Loucy (cell line): ENCODE results near the gene IFNLR1.

ENCODE experiments used
- H2AFZ ChIP-seq: fragments of 200-600 bp; sonication (generic); 2 replicates; pipeline ENCODE4 v1.6.0; 2016; ENCODE audit warnings: antibody characterized with exemption, mild to moderate bottlenecking, low read length, moderate library complexity
- H3F3A ChIP-seq: fragments of 200-600 bp; 2 replicates; pipeline ENCODE4 v1.6.0; 2016; ENCODE audit warnings: antibody characterized with exemption, low read depth, mild to moderate bottlenecking
- H3K27me3 ChIP-seq: fragments of 200-600 bp; sonication (generic); 2 replicates; pipeline ENCODE4 v1.6.1; 2014; ENCODE audit warnings: low read length, mild to moderate bottlenecking; ENCODE audit not compliant: insufficient read depth, poor library complexity, severe bottlenecking
- H3K36me3 ChIP-seq: fragments of 200-600 bp; sonication (generic); 2 replicates; pipeline ENCODE4 v1.6.1; 2016; ENCODE audit warnings: low read length; ENCODE audit not compliant: insufficient read depth
- H3K4me1 ChIP-seq: fragments of 200-600 bp; sonication (generic); 2 replicates; pipeline ENCODE4 v1.5.1; 2014; ENCODE audit warnings: low read length, mild to moderate bottlenecking; ENCODE audit not compliant: insufficient read depth, poor library complexity, severe bottlenecking
- H3K4me2 ChIP-seq: fragments of 200-600 bp; sonication (generic); 2 replicates; pipeline ENCODE4 v1.6.0; 2014; ENCODE audit warnings: antibody characterized with exemption, low read length, low read depth, mild to moderate bottlenecking; ENCODE audit not compliant: poor library complexity, severe bottlenecking
- H3K4me3 ChIP-seq: fragments of 200-600 bp; sonication (generic); 2 replicates; pipeline ENCODE4 v1.5.1; 2014; ENCODE audit warnings: low read length, mild to moderate bottlenecking, mixed read lengths; ENCODE audit not compliant: poor library complexity, severe bottlenecking
- H3K79me2 ChIP-seq: fragments of 200-600 bp; sonication (generic); 2 replicates; pipeline ENCODE4 v1.6.1; 2014; ENCODE audit warnings: low read length; ENCODE audit not compliant: insufficient read depth
- H3K9ac ChIP-seq: fragments of 200-600 bp; sonication (generic); 2 replicates; pipeline ENCODE4 v1.6.0; 2014; ENCODE audit warnings: mild to moderate bottlenecking, low read depth, low read length, moderate library complexity; ENCODE audit not compliant: poor library complexity, severe bottlenecking
- H3K9me2 ChIP-seq: fragments of 200-600 bp; sonication (generic); replicated peaks from 2 replicates; pipeline ENCODE4 v1.6.1; 2016; ENCODE audit warnings: low read depth, low read length, mixed read lengths
- H3K9me3 ChIP-seq: fragments of 200-600 bp; sonication (generic); 2 replicates; pipeline ENCODE4 v1.6.1; 2014; ENCODE audit warnings: mild to moderate bottlenecking, antibody characterized with exemption, low read length, low read depth; ENCODE audit not compliant: insufficient read depth
- H4K20me1 ChIP-seq: fragments of 200-600 bp; sonication (generic); 2 replicates; pipeline ENCODE4 v1.6.0; 2014; ENCODE audit warnings: antibody characterized with exemption, low read length, mild to moderate bottlenecking; ENCODE audit not compliant: insufficient read depth, poor library complexity, severe bottlenecking
- EZH2phosphoT487 ChIP-seq: fragments of 200-600 bp; IDR thresholded peaks from 2 replicates; pipeline ENCODE4 v1.6.1; 2018; ENCODE audit warnings: antibody characterized with exemption, mild to moderate bottlenecking, moderate library complexity, borderline replicate concordance
- TF ChIP-seq, protein P1 (sequence below): fragments of 200-600 bp; sonication (generic); conservative IDR thresholded peaks from 2 replicates; pipeline ENCODE4 v1.5.1; 2014; ENCODE audit warnings: mild to moderate bottlenecking, antibody characterized with exemption, low read length

The IFNLR1 gene

DNA sequence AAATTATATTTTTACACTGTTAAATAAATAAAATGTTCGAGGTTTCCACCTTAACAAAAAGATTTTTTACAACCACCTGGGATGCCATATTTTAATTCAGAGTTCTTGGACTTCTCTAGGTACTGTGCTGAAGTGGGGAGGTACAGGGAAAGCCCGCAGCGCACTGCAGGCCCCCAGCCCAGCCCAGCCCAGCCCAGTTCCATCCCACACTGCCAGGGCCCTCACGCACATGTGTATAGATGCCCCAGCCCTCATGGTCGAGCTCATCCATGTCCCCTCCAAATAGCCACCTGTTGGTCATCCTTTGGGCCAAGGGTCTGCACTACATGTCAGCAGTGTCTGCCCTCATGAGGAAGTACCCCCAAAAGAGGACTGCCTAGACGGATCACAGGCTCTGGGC is 63.5 kb downstream of the IFNLR1 start:
- no peaks in the 10 kb centered on the region for H4K20me1 ChIP-seq
- H3F3A ChIP-seq = no peaks in the 10 kb centered on the region
- H3K36me3 ChIP-seq = no peaks in the 10 kb centered on the region
- no peaks in the 10 kb centered on the region for H3K9me3 ChIP-seq
- no peak overlapping the region for H3K4me3 ChIP-seq
- no peak for TF ChIP-seq EZH2phosphoT487
- TF ChIP-seq, protein P1, sequence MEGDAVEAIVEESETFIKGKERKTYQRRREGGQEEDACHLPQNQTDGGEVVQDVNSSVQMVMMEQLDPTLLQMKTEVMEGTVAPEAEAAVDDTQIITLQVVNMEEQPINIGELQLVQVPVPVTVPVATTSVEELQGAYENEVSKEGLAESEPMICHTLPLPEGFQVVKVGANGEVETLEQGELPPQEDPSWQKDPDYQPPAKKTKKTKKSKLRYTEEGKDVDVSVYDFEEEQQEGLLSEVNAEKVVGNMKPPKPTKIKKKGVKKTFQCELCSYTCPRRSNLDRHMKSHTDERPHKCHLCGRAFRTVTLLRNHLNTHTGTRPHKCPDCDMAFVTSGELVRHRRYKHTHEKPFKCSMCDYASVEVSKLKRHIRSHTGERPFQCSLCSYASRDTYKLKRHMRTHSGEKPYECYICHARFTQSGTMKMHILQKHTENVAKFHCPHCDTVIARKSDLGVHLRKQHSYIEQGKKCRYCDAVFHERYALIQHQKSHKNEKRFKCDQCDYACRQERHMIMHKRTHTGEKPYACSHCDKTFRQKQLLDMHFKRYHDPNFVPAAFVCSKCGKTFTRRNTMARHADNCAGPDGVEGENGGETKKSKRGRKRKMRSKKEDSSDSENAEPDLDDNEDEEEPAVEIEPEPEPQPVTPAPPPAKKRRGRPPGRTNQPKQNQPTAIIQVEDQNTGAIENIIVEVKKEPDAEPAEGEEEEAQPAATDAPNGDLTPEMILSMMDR = no peak
- H3K27me3 ChIP-seq = no peaks in the 10 kb centered on the region
- no peaks in the 10 kb centered on the region for H3K9me2 ChIP-seq
- no peaks in the 10 kb centered on the region for H3K79me2 ChIP-seq
- no peak overlapping the region for H2AFZ ChIP-seq
- H3K9ac ChIP-seq = no peak overlapping the region
- H3K4me2 ChIP-seq = no peak overlapping the region
- H3K4me1 ChIP-seq = no peaks in the 10 kb centered on the region

DNA sequence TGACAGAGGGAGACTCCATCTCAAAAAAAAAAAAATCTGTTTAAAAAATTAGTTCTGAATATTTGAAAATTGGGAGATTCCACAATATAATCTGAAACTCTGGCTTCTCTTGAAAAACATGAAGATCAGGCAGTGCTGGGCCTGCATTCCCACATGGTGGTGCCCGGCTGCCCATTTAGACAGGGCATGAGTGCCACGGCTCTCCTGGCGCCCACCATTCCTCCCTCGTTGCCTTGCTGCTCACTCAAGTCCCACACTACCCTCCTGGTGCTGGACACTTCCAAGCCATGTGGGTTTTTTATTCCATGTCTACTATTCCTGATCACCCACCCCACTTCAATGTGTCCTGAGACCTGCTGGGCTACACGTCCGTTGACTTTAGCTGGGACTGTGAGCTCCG is 64.3 kb downstream of the IFNLR1 start:
- TF ChIP-seq, protein P1 = no peak
- no peak for TF ChIP-seq EZH2phosphoT487
- H3K4me1 ChIP-seq = no peaks in the 10 kb centered on the region
- H3K9ac ChIP-seq = no peak overlapping the region
- no peak overlapping the region for H2AFZ ChIP-seq
- H4K20me1 ChIP-seq = no peaks in the 10 kb centered on the region
- no peak overlapping the region for H3K4me3 ChIP-seq
- H3K79me2 ChIP-seq = no peaks in the 10 kb centered on the region
- H3K9me3 ChIP-seq = no peaks in the 10 kb centered on the region
- no peaks in the 10 kb centered on the region for H3F3A ChIP-seq
- no peaks in the 10 kb centered on the region for H3K36me3 ChIP-seq
- no peaks in the 10 kb centered on the region for H3K27me3 ChIP-seq
- no peaks in the 10 kb centered on the region for H3K9me2 ChIP-seq
- no peak overlapping the region for H3K4me2 ChIP-seq

DNA sequence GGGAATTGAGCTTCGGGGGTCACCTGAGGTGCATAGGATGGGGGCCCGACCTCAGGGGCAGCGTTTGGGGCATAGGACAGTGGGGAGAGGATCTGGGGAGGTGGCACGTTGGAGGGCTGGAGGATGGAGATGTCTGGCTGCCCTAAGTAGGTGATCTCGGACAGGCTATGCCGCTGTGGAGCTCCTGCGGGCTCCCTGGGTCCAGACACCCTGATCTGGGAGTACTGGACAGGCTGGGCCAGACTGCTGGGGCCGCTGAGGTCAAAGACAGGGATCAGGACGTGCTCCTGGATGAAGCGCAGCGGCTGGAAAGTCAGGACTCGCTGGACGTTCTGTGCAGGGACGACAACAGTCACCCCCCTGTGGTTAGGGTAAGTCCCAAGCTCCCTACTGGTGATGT is 65.7 kb downstream of the IFNLR1 start:
- H3F3A ChIP-seq = no peaks in the 10 kb centered on the region
- no peaks in the 10 kb centered on the region for H4K20me1 ChIP-seq
- H3K4me2 ChIP-seq = no peak overlapping the region
- H3K36me3 ChIP-seq = no peaks in the 10 kb centered on the region
- H3K4me1 ChIP-seq = no peaks in the 10 kb centered on the region
- H2AFZ ChIP-seq = no peak overlapping the region
- no peaks in the 10 kb centered on the region for H3K27me3 ChIP-seq
- H3K4me3 ChIP-seq = no peak overlapping the region
- H3K79me2 ChIP-seq = no peaks in the 10 kb centered on the region
- no peaks in the 10 kb centered on the region for H3K9me2 ChIP-seq
- H3K9ac ChIP-seq = no peak overlapping the region
- H3K9me3 ChIP-seq = no peaks in the 10 kb centered on the region
- TF ChIP-seq EZH2phosphoT487 = no peak
- TF ChIP-seq, protein P1 = no peak
